Esophagus muscularis mucosa (tissue), 4 donors: Measurements from ENCODE around the gene SDK1. TPM values are rescaled to one million over a fixed set of nuclear protein-coding genes. Genes with fewer than 3 reads are reported as not detected.

Experiments used
- DNase-seq: peaks from one replicate; pipeline ENCODE4 v3.0.0-alpha.2; 2017; ENCODE audit errors: extremely low spot score
- H3K27ac ChIP-seq, 4 donors: fragments of 200-600 bp; sonication (generic); replicated peaks in 1 of 4; 1 replicate in 3 of 4; 2 replicates in 1 of 4; pipeline ENCODE4 v1.5.1; 2016 to 2019; ENCODE audit warnings: mild to moderate bottlenecking in 1 of 4
- H3K27me3 ChIP-seq, 4 donors: fragments of 200-600 bp; sonication (generic); one replicate each; pipeline versions ENCODE4 v1.5.1 to v1.6.0; 2016 to 2019
- H3K36me3 ChIP-seq, 4 donors: fragments of 200-600 bp; sonication (generic); one replicate each; pipeline ENCODE4 v1.5.1; 2016 to 2019
- H3K4me1 ChIP-seq, 4 donors: fragments of 200-600 bp; sonication (generic); one replicate each; pipeline ENCODE4 v1.5.1; 2016 to 2019
- H3K4me3 ChIP-seq, 4 donors: fragments of 200-600 bp; sonication (generic); 1 replicate in 2 of 4; 2 replicates in 2 of 4; pipeline ENCODE4 v1.5.1; 2016 to 2019; ENCODE audit warnings: mild to moderate bottlenecking in 4 of 4, moderate library complexity in 1 of 4
- H3K9me3 ChIP-seq, 4 donors: fragments of 200-600 bp; sonication (generic); 1 replicate in 3 of 4; 2 replicates in 1 of 4; pipeline ENCODE4 v1.5.1; 2016 to 2019
- EP300 ChIP-seq: sonication (generic); formaldehyde crosslinking; IDR thresholded peaks from one replicate; pipeline ENCODE4 v1.6.1; 2017; ENCODE audit warnings: antibody characterized with exemption
- POLR2A ChIP-seq: fragments of 450-650 bp; IDR thresholded peaks from one replicate; pipeline ENCODE4 v1.6.1; 2017; ENCODE audit warnings: antibody characterized with exemption, moderate library complexity, mild to moderate bottlenecking, low read depth
- POLR2AphosphoS5 ChIP-seq, 2 donors: sonication (generic); formaldehyde crosslinking; IDR thresholded peaks; one replicate each; pipeline ENCODE4 v1.6.1; 2017; ENCODE audit warnings: antibody characterized with exemption in 2 of 2
- WGBS: methylation state at CpG from one replicate; pipeline ENCODE4 v1.1.5; 2018; 5-methylcytosine and 5-hydroxymethylcytosine counted together
- intact Hi-C: fragments of 100-400 bp; cut with DNase I; formaldehyde crosslinking; loops from one replicate; pipeline ENCODE4 v1.15.1; 2023
- total RNA-seq, 4 donors: library from RNA; depleted of rRNA; stranded (reverse); fragments of >200 nt; gene quantifications; one replicate each; pipeline versions ENCODE4 v1.1.0 to v1.2.1, GENCODE V29; 2016
- TF ChIP-seq, protein P1 (sequence below), 3 experiments: fragments of 200-600 bp in 2 of 3; fragments of 450-650 bp in 1 of 3; sonication (generic) in 2 of 3; IDR thresholded peaks; one replicate each; pipeline ENCODE4 v1.5.1; 2017 to 2019; ENCODE audit warnings: antibody characterized with exemption in 3 of 3, mild to moderate bottlenecking in 2 of 3, moderate library complexity in 1 of 3

SDK1 gene
- total RNA-seq, 4 donors from 2014 or later = 7.8 to 18.6 (median 12.0) TPM

DNA sequence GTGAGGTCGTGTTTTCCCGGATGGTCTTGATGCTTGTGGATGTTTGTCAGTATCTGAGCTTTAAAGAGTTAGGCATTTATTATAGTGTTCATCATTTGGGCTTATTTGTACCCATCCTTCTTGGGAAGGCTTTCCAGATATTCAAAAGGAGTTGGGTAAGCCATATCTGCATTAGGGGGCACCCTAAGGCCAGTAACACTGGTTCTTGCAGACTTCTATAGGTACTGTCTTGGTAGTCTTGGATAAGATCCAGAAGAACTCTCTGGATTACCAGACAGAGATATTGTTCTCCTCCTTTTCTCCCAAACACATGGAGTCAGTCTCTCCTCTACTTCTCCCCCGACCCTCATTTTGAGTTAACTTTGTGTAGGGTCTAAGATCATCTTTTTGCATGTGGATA is 92.8 kb downstream of the SDK1 start:
- no peaks in the 10 kb centered on the region for H3K27me3 ChIP-seq
- H3K4me1 ChIP-seq = no peaks in the 10 kb centered on the region
- intact Hi-C loops = no loop called here
- H3K27ac ChIP-seq = no peak overlapping the region
- WGBS = 87% methylated on average over 3 of the region's 3 CpGs
- H3K36me3 ChIP-seq = no peaks in the 10 kb centered on the region
- peaks cover 0 to 16% (median 12%) of the 10 kb centered on the region in 4 donors for H3K9me3 ChIP-seq
- no peak overlapping the region for H3K4me3 ChIP-seq
- TF ChIP-seq POLR2AphosphoS5 (IDR thresholded peaks at IDR 0.05) (no peak), POLR2A (no peak), EP300 (no peak)
- TF ChIP-seq, protein P1, sequence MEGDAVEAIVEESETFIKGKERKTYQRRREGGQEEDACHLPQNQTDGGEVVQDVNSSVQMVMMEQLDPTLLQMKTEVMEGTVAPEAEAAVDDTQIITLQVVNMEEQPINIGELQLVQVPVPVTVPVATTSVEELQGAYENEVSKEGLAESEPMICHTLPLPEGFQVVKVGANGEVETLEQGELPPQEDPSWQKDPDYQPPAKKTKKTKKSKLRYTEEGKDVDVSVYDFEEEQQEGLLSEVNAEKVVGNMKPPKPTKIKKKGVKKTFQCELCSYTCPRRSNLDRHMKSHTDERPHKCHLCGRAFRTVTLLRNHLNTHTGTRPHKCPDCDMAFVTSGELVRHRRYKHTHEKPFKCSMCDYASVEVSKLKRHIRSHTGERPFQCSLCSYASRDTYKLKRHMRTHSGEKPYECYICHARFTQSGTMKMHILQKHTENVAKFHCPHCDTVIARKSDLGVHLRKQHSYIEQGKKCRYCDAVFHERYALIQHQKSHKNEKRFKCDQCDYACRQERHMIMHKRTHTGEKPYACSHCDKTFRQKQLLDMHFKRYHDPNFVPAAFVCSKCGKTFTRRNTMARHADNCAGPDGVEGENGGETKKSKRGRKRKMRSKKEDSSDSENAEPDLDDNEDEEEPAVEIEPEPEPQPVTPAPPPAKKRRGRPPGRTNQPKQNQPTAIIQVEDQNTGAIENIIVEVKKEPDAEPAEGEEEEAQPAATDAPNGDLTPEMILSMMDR (IDR thresholded peaks at IDR 0.05) = no peak
- no peak for DNase-seq

DNA sequence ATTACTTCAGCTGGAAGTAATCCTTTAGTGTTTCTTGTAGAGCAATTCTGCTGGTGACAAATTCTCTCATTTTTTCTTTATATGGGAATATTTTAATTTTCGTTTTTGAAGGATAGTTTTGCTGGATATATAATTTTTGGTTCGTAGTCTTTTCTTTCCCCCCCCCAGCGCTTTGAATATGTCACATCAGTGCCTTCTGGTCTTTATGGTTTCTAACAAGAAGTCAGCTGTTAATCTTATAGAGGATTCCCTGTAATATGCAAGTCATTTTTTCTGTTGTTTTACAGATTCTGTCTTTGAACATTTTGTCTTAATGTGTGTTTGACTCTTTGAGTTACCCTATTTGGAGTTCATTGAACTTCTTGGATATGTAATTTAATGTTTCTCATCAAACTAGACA is 96.3 kb downstream of the SDK1 start:
- H3K27ac ChIP-seq = no peak overlapping the region
- no peaks in the 10 kb centered on the region for H3K27me3 ChIP-seq
- H3K9me3 ChIP-seq = peaks cover 0 to 16% (median 9%) of the 10 kb centered on the region in 4 donors
- no peaks in the 10 kb centered on the region for H3K4me1 ChIP-seq
- no peak overlapping the region for H3K4me3 ChIP-seq
- no peaks in the 10 kb centered on the region for H3K36me3 ChIP-seq
- intact Hi-C loops = no loop called here
- TF ChIP-seq POLR2A = no peak
- TF ChIP-seq POLR2AphosphoS5 (IDR thresholded peaks at IDR 0.05) = no peak
- no peak for TF ChIP-seq EP300
- TF ChIP-seq, protein P1 (IDR thresholded peaks at IDR 0.05) = no peak
- WGBS = 97% methylated on average over 3 of the region's 3 CpGs
- DNase-seq = no peak

DNA sequence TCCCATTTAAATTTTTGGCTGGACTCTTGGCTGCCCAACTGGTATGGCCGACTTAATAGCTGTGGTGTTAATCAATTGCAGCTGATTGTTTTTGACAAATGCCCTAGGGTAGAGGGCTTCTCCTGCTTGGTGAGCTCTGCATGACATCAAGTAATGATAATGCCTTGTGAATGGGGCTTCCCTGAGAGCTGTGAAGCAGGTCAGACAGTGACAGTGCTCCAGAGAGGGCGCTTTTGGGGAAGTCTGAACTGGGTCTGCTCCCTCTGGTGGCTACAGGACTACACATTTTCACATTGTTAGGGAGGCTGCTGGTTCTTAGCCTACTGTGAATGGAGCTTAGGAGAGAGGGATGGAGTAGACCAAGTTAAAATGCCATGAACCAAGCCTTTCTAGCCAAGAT is 98.8 kb downstream of the SDK1 start:
- no peaks in the 10 kb centered on the region for H3K4me1 ChIP-seq
- no peak for DNase-seq
- peaks cover 0 to 16% (median 9%) of the 10 kb centered on the region in 4 donors for H3K9me3 ChIP-seq
- intact Hi-C loops = no loop called here
- WGBS = 75% methylated on average over 1 of the region's 2 CpGs
- TF ChIP-seq POLR2AphosphoS5 (IDR thresholded peaks at IDR 0.05) (no peak), EP300 (no peak), POLR2A (no peak)
- TF ChIP-seq, protein P1 (IDR thresholded peaks at IDR 0.05) = no peak
- no peak overlapping the region for H3K4me3 ChIP-seq
- no peaks in the 10 kb centered on the region for H3K27me3 ChIP-seq
- H3K36me3 ChIP-seq = no peaks in the 10 kb centered on the region
- H3K27ac ChIP-seq = no peak overlapping the region

GRCh38 chr7:3404501-3404900 is 103.4 kb downstream of the SDK1 start:
- H3K4me1 ChIP-seq = no peaks in the 10 kb centered on the region
- no peaks in the 10 kb centered on the region for H3K9me3 ChIP-seq
- intact Hi-C loops = no loop called here
- H3K27me3 ChIP-seq = no peaks in the 10 kb centered on the region
- WGBS = 59% methylated on average over 1 of the region's 1 CpG
- DNase-seq = no peak
- TF ChIP-seq EP300 (no peak), POLR2A (no peak), POLR2AphosphoS5 (IDR thresholded peaks at IDR 0.05) (no peak)
- TF ChIP-seq, protein P1 (IDR thresholded peaks at IDR 0.05) = no peak
- no peak overlapping the region for H3K27ac ChIP-seq
- no peak overlapping the region for H3K4me3 ChIP-seq
- H3K36me3 ChIP-seq = no peaks in the 10 kb centered on the region
